ENCODE results near the gene ZDHHC8. TPM values are rescaled to one million over a fixed set of nuclear protein-coding genes. Genes with fewer than 3 reads are reported as not detected.
A peak's percentile ranks its signal among the peaks of the same experiment; 100 is the strongest.

The ZDHHC8 gene
- total RNA-seq, 2 experiments from 2014 or later = 44.5 to 44.8 TPM

GRCh38 chr22:20121856-20122415 lies 9.7 kb upstream of the ZDHHC8 start:
- no peak overlapping the region for H3K27ac Mint-ChIP-seq
- peaks cover 74% of the 10 kb centered on the region for H3K36me3 Mint-ChIP-seq (ENCODE audit: low read depth)
- no peak overlapping the region for H3K4me3 Mint-ChIP-seq
- POLR2A ChIA-PET = interaction anchor here (0.6 to 1.5 kb wide), 5 partner anchors 9 to 27 kb away, joined by 3 to 4 read pairs (median 3); partner anchors contain the start of gene ZDHHC8
- no peaks in the 10 kb centered on the region for H3K27me3 Mint-ChIP-seq
- DNase-seq (no peak), ATAC-seq (no peak)
- CTCF ChIA-PET = no interaction called here
- intact Hi-C loops (cut with micrococcal nuclease) = no loop called here
- peaks cover 39% of the 10 kb centered on the region for H3K4me1 Mint-ChIP-seq (ENCODE audit: low read depth)
- no peak for TF ChIP-seq CTCF (IDR thresholded peaks at IDR 0.05)
- H3K9me3 Mint-ChIP-seq = no peaks in the 10 kb centered on the region

- no peak overlapping the region for H3K4me3 Mint-ChIP-seq
- POLR2A ChIA-PET = interaction anchor here (1.1 to 8.4 kb wide), 6 partner anchors 6 to 27 kb away, joined by 4 to 111 read pairs (median 6); partner anchors contain the start of genes RANBP1 and TRMT2A
- H3K36me3 Mint-ChIP-seq (ENCODE audit: low read depth) = peaks cover 73% of the 10 kb centered on the region
- DNase-seq (no peak), ATAC-seq (no peak)
- no peaks in the 10 kb centered on the region for H3K9me3 Mint-ChIP-seq
- CTCF ChIA-PET = interaction anchor here (1.5 kb wide), 1 partner anchor 13 kb away, joined by 3 read pairs; no protein-coding TSS in a partner anchor
- H3K27ac Mint-ChIP-seq = no peak overlapping the region
- no peak for TF ChIP-seq CTCF (IDR thresholded peaks at IDR 0.05)
- H3K4me1 Mint-ChIP-seq (ENCODE audit: low read depth) = peaks cover 44% of the 10 kb centered on the region
- intact Hi-C loops (cut with micrococcal nuclease) = no loop called here
- no peaks in the 10 kb centered on the region for H3K27me3 Mint-ChIP-seq
Measured at GRCh38 chr22:20123366-20124082, 8.1 kb upstream of the ZDHHC8 start.

- CTCF ChIA-PET = interaction anchor here (1.5 kb wide), 1 partner anchor 13 kb away, joined by 3 read pairs; no protein-coding TSS in a partner anchor
- TF ChIP-seq CTCF (IDR thresholded peaks at IDR 0.05) = no peak
- Mint-ChIP-seq H3K27me3 (no peaks in the 10 kb centered on the region), H3K4me3 (no peak overlapping the region), H3K36me3 (ENCODE audit: low read depth) (peaks cover 66% of the 10 kb centered on the region), H3K9me3 (no peaks in the 10 kb centered on the region), H3K27ac (no peak overlapping the region), H3K4me1 (ENCODE audit: low read depth) (peaks cover 45% of the 10 kb centered on the region)
- POLR2A ChIA-PET = interaction anchor here (0.6 to 8.4 kb wide), 7 partner anchors 7 to 147 kb away, joined by 3 to 111 read pairs (median 6); partner anchors contain the start of genes RANBP1 and TRMT2A
- DNase-seq = no peak
- intact Hi-C loops (cut with micrococcal nuclease) = no loop called here
- no peak for ATAC-seq
Measured at GRCh38 chr22:20124083-20124787, 7.4 kb upstream of the ZDHHC8 start.

GRCh38 chr22:20125201-20126174 lies 6.1 kb upstream of the ZDHHC8 start:
- intact Hi-C loops (cut with micrococcal nuclease) = loop anchor here (5.0 kb wide), 1 partner anchor 153 kb away; no protein-coding TSS in a partner anchor
- ChIA-PET POLR2A (interaction anchor here (1.2 to 8.4 kb wide), 4 partner anchors 8 to 25 kb away, joined by 3 to 111 read pairs (median 12); partner anchors contain the start of genes RANBP1 and TRMT2A), CTCF (interaction anchor here (1.5 kb wide), 1 partner anchor 15 kb away, joined by 3 read pairs; no protein-coding TSS in a partner anchor)
- TF ChIP-seq CTCF (IDR thresholded peaks at IDR 0.05) = no peak
- Mint-ChIP-seq H3K36me3 (ENCODE audit: low read depth) (peaks cover 53% of the 10 kb centered on the region), H3K9me3 (no peaks in the 10 kb centered on the region), H3K27ac (peak overlapping the region; percentile 25), H3K27me3 (no peaks in the 10 kb centered on the region), H3K4me1 (ENCODE audit: low read depth) (peaks cover 39% of the 10 kb centered on the region), H3K4me3 (no peak overlapping the region)
- no peak for DNase-seq
- ATAC-seq = no peak
